Sigmoid colon (tissue), 7 donors: ENCODE data around the gene DCHS2. TPM values are rescaled to one million over a fixed set of nuclear protein-coding genes. Genes with fewer than 3 reads are reported as not detected.
A peak's percentile ranks its signal among the peaks of the same experiment; 100 is the strongest.

ENCODE experiments used
- DNase-seq: peaks from one replicate; pipeline ENCODE4 v3.0.0-alpha.2; 2019
- H3K27ac ChIP-seq, 4 donors: fragments of 200-600 bp; sonication (generic); one replicate each; pipeline ENCODE4 v1.5.1; 2016 to 2019; ENCODE audit warnings: mild to moderate bottlenecking in 1 of 4
- H3K27me3 ChIP-seq, 3 donors: fragments of 200-600 bp; sonication (generic); one replicate each; pipeline ENCODE4 v1.5.1; 2019; ENCODE audit warnings: mild to moderate bottlenecking in 1 of 3
- H3K36me3 ChIP-seq, 4 donors: fragments of 200-600 bp; sonication (generic); one replicate each; pipeline ENCODE4 v1.5.1; 2016 to 2019
- H3K4me1 ChIP-seq, 4 donors: fragments of 200-600 bp; sonication (generic); one replicate each; pipeline ENCODE4 v1.5.1; 2017 to 2019
- H3K4me3 ChIP-seq, 4 donors: fragments of 200-600 bp; sonication (generic); one replicate each; pipeline ENCODE4 v1.5.1; 2017 to 2019; ENCODE audit warnings: mild to moderate bottlenecking in 2 of 4, moderate library complexity in 1 of 4
- H3K9me3 ChIP-seq, 4 donors: fragments of 200-600 bp in 3 of 4; sonication (generic) in 3 of 4; one replicate each; pipeline versions ENCODE4 v1.5.1 to v1.6.1; 2013 to 2019
- CTCF ChIP-seq, 4 experiments: fragments of 450-650 bp in 3 of 4; fragments of 200-600 bp in 1 of 4; IDR thresholded peaks; one replicate each; pipeline ENCODE4 v1.5.1; 2016 to 2019; ENCODE audit warnings: antibody characterized with exemption in 4 of 4, mild to moderate bottlenecking in 3 of 4, moderate library complexity in 2 of 4
- EP300 ChIP-seq, 4 donors: sonication (generic); formaldehyde crosslinking; IDR thresholded peaks; one replicate each; pipeline ENCODE4 v1.6.1; 2017; ENCODE audit warnings: antibody characterized with exemption in 4 of 4
- POLR2A ChIP-seq, 2 donors: fragments of 450-650 bp; IDR thresholded peaks; one replicate each; pipeline ENCODE4 v1.6.1; 2016; ENCODE audit warnings: antibody characterized with exemption in 2 of 2, mild to moderate bottlenecking in 2 of 2, moderate library complexity in 2 of 2
- POLR2AphosphoS5 ChIP-seq, 4 donors: sonication (generic); formaldehyde crosslinking; IDR thresholded peaks; one replicate each; pipeline ENCODE4 v1.6.1; 2017; ENCODE audit warnings: antibody characterized with exemption in 4 of 4
- WGBS, 2 donors: extraction: QIAGEN DNeasy Blood & Tissue Kit; methylation state at CpG; one replicate each; pipeline ENCODE4 v1.1.7; 2013; 5-methylcytosine and 5-hydroxymethylcytosine counted together
- intact Hi-C: fragments of 100-400 bp; cut with DNase I; formaldehyde crosslinking; loops from one replicate; pipeline ENCODE4 v1.15.1; 2023
- polyA plus RNA-seq, 3 donors: library from polyadenylated mRNA; stranded (reverse); fragments of 200-250 nt; gene quantifications; one replicate each; pipeline ENCODE4 v1.2.3, GENCODE V29; 2013
- total RNA-seq, 4 donors: library from RNA; depleted of rRNA; stranded (reverse); fragments of >200 nt; gene quantifications; one replicate each; pipeline ENCODE4 v1.1.0, GENCODE V29; 2016
- donor health status: healthy with polysubstance abuse.
- donor health status: Bipolar disorder and iron deficiency.
- donor health status: healthy.

Gene DCHS2
- total and polyA plus RNA-seq, 7 donors: under 0.01 to 24.1 (median 13.6) TPM

GRCh38 chr4:154435895-154436294 lies 55.7 kb downstream of the DCHS2 start:
- intact Hi-C loops: no loop called here

GRCh38 chr4:154433543-154433942 lies 58.1 kb downstream of the DCHS2 start:
- no peak for DNase-seq
- TF ChIP-seq EP300 (IDR thresholded peaks at IDR 0.05): no peak
- no peak for TF ChIP-seq POLR2A (IDR thresholded peaks at IDR 0.05)
- no peak for TF ChIP-seq CTCF (IDR thresholded peaks at IDR 0.05)
- TF ChIP-seq POLR2AphosphoS5 (IDR thresholded peaks at IDR 0.05): no peak
- Histone ChIP-seq H3K9me3 (no peaks in the 10 kb centered on the region), H3K4me1 (no peaks in the 10 kb centered on the region), H3K27me3 (no peaks in the 10 kb centered on the region), H3K4me3 (no peak overlapping the region), H3K36me3 (no peaks in the 10 kb centered on the region), H3K27ac (no peak overlapping the region)
- intact Hi-C loops: no loop called here
- WGBS, 2 donors: 91 to 93% methylated on average over 6 of the region's 6 CpGs

More at GRCh38 chr4:154435895-154436294, 55.7 kb downstream of the DCHS2 start:
- Histone ChIP-seq H3K4me1 (no peaks in the 10 kb centered on the region), H3K9me3 (no peaks in the 10 kb centered on the region), H3K36me3 (no peaks in the 10 kb centered on the region), H3K27me3 (no peaks in the 10 kb centered on the region), H3K27ac (no peak overlapping the region), H3K4me3 (no peak overlapping the region)
- no peak for TF ChIP-seq CTCF (IDR thresholded peaks at IDR 0.05)
- no peak for TF ChIP-seq POLR2AphosphoS5 (IDR thresholded peaks at IDR 0.05)
- no peak for TF ChIP-seq EP300 (IDR thresholded peaks at IDR 0.05)
- TF ChIP-seq POLR2A (IDR thresholded peaks at IDR 0.05): no peak
- 43 to 80% methylated on average over 1 of the region's 1 CpG for WGBS, 2 donors
- DNase-seq: no peak

GRCh38 chr4:154429176-154429575 lies 62.4 kb downstream of the DCHS2 start:
- intact Hi-C loops: no loop called here
- no peak for DNase-seq
- peaks cover 0 to 9% (median 2%) of the 10 kb centered on the region in 4 donors for H3K4me1 ChIP-seq
- no peaks in the 10 kb centered on the region for H3K27me3 ChIP-seq
- H3K4me3 ChIP-seq: no peak overlapping the region
- H3K36me3 ChIP-seq: no peaks in the 10 kb centered on the region
- TF ChIP-seq POLR2A (IDR thresholded peaks at IDR 0.05) (no peak), CTCF (IDR thresholded peaks at IDR 0.05) (no peak), POLR2AphosphoS5 (IDR thresholded peaks at IDR 0.05) (peak in 1 of 4 donors; percentile 34), EP300 (IDR thresholded peaks at IDR 0.05) (no peak)
- no peak overlapping the region for H3K27ac ChIP-seq
- H3K9me3 ChIP-seq: no peaks in the 10 kb centered on the region
- WGBS, 2 donors: 90 to 93% methylated on average over 5 of the region's 5 CpGs

- no peak for DNase-seq
- Histone ChIP-seq H3K27ac (no peak overlapping the region), H3K4me3 (no peak overlapping the region), H3K4me1 (peaks cover 0 to 22% (median 2%) of the 10 kb centered on the region in 4 donors), H3K9me3 (no peaks in the 10 kb centered on the region), H3K27me3 (no peaks in the 10 kb centered on the region), H3K36me3 (no peaks in the 10 kb centered on the region)
- intact Hi-C loops: no loop called here
- TF ChIP-seq CTCF (IDR thresholded peaks at IDR 0.05): no peak
- no peak for TF ChIP-seq POLR2AphosphoS5 (IDR thresholded peaks at IDR 0.05)
- no peak for TF ChIP-seq EP300 (IDR thresholded peaks at IDR 0.05)
- no peak for TF ChIP-seq POLR2A (IDR thresholded peaks at IDR 0.05)
- WGBS, 2 donors: 84 to 86% methylated on average over 6 of the region's 6 CpGs
Observed at GRCh38 chr4:154427149-154427548, 64.5 kb downstream of the DCHS2 start.

- no peak for TF ChIP-seq POLR2A (IDR thresholded peaks at IDR 0.05)
- no peak for TF ChIP-seq POLR2AphosphoS5 (IDR thresholded peaks at IDR 0.05)
- no peak for TF ChIP-seq EP300 (IDR thresholded peaks at IDR 0.05)
- no peak for TF ChIP-seq CTCF (IDR thresholded peaks at IDR 0.05)
- intact Hi-C loops: no loop called here
Observed at GRCh38 chr4:154425514-154425913, 66.1 kb downstream of the DCHS2 start.

More at GRCh38 chr4:154425514-154425913, 66.1 kb downstream of the DCHS2 start:
- no peak for DNase-seq
- no peaks in the 10 kb centered on the region for H3K9me3 ChIP-seq
- no peaks in the 10 kb centered on the region for H3K27me3 ChIP-seq
- H3K36me3 ChIP-seq: no peaks in the 10 kb centered on the region
- H3K27ac ChIP-seq: peak overlapping the region in 1 of 4 donors; percentile 16
- no peak overlapping the region for H3K4me3 ChIP-seq
- WGBS, 2 donors: 52 to 53% methylated on average over 3 of the region's 3 CpGs
- H3K4me1 ChIP-seq: peaks cover 0 to 22% (median 2%) of the 10 kb centered on the region in 4 donors
